Epidermal melanocyte (primary cell): ENCODE measurements around the gene PSMC5.
"Not testable (repeated sequence)": the region's sequence is repeated elsewhere in the genome, so short reads cannot be mapped to it uniquely, and the experiment has no call there.

ENCODE experiments used
- DNase-seq: peaks from one replicate; pipeline ENCODE4 v3.0.0; 2011; ENCODE audit warnings: low spot score; ENCODE audit not compliant: insufficient read length

PSMC5 gene

GRCh38 chr17:63827002-63827800, at the start of gene PSMC5, which contains the start of gene FTSJ3:
TSS of gene PSMC5 (plus strand) at chr17:63827431. CDS start at chr17:63827491, 60 bp downstream.
TSS of gene FTSJ3 (minus strand) at chr17:63827663. CDS start at chr17:63826902, 761 bp downstream.
- DNase-seq = peak; percentile 90

- no peak for DNase-seq
These were observed 46.7 kb upstream of the PSMC5 start for GRCh38 chr17:63780507-63780906.

- DNase-seq = no peak
These were observed 46.3 kb upstream of the PSMC5 start for GRCh38 chr17:63780928-63781327.

GRCh38 chr17:63783522-63783921, 43.7 kb upstream of the PSMC5 start:
- DNase-seq = no peak

DNA sequence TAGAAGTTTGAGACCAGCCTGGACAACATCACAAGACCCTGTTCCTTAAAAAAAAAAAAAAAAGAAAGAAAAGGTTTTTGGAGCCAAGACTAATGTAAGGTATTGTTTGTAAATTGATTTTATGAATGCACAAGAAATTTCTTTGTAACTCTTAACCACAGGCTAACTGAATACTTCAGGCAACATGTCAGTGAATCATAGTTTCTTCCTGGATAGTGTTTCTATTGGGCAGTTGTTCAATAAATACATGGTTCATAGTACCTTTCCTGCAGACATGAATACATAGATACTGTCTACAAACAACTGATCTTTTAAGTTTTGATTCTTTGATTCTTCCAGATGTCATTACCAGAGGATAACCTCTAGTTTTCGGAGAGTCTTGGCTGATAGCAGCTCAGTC, 41.7 kb upstream of the PSMC5 start:
- no peak for DNase-seq

- DNase-seq = no peak
These were observed 41.1 kb upstream of the PSMC5 start for GRCh38 chr17:63786117-63786516.

DNA sequence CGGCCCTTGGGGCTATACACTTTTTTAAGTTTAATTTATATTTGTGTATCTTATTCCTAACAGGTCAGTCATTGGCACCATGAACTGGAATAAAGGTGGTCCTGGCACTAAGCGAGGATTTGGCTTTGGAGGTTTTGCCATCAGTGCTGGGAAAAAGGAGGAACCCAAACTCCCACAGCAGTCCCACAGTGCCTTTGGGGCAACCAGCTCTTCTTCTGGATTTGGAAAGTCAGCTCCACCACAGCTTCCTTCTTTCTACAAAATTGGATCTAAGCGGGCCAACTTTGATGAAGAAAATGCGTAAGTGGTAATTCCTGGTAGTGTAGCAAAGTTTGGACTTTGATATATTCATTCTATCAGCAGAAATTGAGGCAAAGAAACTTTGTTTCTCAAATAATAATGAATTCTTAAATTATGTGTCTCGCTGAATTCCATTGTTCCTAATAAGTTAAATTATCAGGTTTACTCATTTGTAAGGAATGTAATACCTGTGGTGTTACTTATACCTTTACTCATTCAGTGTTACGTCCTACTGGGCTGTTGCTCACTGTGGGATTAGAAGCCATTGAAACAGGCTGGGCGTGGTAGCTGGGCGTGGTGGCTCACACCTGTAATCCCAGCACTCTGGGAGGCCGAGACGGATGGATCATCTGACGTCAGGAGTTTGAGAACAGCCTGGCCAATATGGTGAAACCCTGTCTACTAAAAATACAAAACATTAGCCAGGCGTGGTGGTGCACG, 40.1 kb upstream of the PSMC5 start:
- no peak for DNase-seq

- no peak for DNase-seq
These were observed 37.2 kb upstream of the PSMC5 start for GRCh38 chr17:63790057-63790456.

DNA sequence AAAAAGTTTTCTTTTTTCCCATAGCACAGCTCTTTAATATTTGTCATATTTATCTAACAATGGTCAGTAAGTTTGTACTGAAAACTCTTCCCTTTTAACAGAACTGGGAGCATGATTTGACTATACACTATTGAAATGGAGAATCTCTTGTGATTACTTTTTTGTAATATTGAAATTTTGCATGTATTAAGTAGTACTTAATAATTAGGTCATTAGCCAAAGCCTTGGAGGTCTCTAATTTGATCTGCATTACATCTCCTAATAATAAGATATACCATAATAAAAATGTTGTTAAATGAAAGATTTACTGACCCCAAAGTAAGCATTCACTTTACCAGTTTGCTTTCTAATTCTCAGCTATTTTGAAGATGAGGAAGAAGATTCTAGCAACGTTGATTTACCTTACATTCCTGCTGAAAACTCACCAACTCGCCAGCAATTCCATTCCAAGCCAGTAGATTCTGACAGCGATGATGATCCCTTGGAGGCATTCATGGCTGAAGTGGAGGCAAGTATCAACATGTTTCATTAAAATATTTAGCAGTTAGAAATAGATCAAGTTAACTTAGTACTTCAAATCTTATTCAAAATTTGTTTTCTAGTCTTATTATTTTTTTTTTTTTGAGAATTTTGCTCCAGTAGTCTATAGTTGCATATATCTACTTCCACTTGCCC, 35.0 kb upstream of the PSMC5 start:
- DNase-seq = no peak

DNA sequence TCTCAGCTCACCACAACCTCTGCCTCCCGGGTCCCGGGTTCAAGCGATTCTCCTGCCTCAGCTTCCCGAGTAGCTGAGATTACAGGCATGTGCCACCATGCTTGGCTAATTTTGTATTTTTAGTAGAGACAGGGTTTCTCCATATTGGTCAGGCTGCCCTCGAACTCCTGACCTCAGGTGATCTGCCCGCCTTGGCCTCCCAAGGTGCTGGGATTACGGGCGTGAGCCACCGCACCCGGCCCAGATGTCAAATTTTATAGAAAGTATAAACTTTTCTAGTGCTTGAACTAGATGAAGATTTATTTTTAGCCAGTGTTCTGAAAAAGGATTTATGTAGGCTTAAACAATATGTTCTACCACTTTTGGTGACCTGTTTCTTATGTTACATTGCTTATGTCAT, 30.9 kb upstream of the PSMC5 start:
- DNase-seq = not testable (repeated sequence)

DNA sequence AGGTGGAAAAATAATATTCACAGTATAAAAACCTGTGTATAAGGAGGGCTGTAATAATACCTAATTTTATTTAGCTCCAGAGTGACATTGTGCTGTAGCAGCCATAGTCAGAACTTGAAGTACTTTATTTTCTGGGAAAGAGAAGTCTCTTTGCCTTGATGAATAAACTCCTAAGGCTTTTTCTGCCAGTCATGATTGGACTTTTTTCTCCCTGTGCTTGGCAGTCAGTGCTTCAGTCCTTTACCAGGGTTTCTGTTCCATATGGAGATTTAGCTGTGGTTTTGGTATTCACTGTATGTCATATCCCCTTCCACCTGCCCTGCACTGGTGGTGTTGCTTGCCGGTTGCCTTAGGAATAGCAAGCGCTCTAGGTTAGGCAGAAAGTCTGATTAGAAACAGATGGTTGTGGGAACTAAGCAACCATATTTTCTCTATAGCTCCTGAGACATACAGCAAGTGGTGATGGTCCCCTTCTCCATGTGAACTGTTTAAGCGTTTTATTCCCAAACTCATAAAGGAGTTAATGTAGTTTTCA, 28.6 kb upstream of the PSMC5 start:
- no peak for DNase-seq

- no peak for DNase-seq
These were observed 26.4 kb upstream of the PSMC5 start for GRCh38 chr17:63800783-63801182.

DNA sequence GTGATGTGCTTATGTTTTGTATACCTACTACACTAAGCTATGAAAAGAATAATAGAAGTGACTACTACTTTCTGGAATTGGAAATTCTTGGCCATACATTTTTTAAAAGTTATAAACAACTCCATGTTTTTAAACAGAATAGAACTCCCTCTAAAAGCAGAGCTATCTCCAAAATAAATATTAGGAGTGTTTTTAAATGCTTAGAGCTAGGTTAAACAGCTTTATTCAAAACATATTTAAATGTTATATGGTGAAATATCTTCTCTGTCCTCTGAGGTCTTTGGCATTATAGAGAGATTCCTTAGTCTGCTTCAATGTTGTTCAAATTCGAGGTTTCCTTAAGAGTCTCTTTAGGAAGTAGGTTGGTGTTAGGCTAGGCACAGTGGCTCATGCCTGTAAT, 22.9 kb upstream of the PSMC5 start:
- DNase-seq = no peak

- no peak for DNase-seq
These were observed 21.6 kb upstream of the PSMC5 start for GRCh38 chr17:63805591-63805990.

DNA sequence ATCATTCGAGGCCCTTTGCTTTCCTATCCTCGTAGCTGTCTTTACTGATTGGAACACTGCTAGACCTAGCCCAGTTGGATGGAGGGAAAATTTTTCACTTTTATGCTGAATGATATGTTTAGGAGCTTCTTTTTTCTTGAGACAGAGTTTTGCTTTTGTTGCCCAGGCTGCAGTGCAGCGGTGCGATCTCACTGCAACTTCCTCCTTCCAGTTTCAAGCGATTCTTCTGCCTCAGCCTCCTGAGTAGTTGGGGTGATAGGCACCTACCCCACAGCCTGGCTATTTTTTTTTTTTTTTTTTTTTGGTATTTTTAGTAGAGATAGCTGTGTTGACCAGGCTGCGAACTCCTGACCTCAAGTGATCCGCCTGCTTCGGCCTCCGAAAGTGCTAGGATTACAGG, 17.3 kb upstream of the PSMC5 start:
- DNase-seq = no peak

DNA sequence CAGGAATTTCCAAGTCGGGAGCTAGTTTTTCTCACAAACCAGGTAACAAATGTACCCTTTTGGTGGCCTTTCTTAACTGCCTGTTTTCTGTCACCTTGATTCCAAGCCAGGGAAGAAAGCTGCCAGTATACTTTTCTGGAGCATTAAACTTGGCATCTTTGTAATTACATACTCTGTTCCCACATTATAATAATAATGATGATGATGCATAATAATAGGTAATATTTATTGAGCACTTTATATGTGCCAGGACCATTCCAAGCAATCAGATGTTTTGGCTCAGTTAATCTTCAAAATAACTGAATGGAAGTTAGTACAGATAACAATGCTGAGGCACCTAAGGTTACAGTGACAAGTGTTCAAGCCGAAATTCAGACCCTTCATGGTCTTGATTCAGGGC, 11.1 kb upstream of the PSMC5 start:
- DNase-seq = no peak

DNA sequence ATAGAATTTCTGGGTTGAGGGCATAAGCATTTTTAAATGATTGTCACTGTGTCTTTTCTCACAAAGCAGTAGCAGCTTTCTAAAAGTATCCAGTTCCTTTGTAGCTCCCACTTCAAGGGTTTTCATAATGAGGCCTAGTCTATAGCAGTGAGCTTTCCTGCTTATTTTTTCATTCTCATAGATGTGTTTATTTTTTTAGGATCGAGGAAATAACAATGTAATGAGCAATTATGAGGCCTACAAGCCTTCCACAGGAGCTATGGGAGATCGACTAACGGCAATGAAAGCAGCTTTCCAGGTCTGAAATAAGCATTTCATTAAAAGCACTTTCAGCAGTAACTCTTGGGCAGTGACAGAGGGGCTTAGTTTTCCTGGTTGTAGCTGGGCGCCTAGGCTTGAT, 10.6 kb upstream of the PSMC5 start:
- DNase-seq = no peak

DNA sequence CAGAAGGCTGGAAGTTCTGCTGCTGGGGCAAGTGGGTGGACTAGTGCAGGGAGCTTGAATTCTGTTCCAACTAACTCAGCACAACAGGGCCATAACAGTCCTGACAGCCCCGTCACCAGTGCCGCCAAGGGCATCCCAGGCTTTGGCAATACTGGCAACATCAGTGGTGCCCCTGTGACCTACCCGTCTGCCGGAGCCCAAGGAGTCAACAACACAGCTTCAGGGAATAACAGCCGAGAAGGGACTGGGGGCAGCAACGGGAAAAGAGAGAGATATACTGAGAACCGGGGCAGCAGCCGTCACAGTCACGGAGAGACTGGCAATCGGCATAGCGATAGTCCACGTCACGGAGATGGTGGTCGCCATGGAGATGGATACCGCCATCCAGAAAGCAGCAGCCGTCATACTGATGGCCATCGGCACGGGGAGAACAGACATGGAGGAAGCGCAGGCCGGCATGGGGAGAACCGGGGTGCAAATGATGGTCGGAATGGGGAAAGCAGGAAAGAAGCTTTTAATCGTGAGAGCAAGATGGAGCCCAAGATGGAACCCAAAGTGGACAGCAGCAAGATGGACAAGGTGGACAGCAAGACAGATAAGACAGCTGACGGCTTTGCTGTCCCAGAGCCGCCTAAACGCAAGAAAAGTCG, 9.4 kb upstream of the PSMC5 start:
- DNase-seq = no peak

DNA sequence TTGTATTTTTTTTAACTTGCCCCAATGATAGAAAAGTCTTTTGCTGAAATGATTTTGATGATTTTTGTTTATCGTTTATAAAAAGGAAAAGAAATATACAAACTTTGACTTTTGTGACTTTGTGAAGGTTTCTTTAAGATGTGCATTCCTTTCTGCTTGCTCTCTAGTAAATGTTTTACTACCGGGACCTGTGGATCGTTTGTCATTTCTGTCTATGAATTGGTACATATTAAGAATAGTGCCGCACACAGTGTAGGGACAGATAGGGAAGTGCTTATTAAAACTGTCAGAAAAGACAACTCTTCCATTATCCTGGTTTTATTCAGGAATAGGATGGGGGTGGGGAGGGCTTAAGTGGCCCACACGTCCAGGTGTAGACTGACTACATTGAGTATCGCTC, 8.1 kb upstream of the PSMC5 start:
- DNase-seq = no peak

DNA sequence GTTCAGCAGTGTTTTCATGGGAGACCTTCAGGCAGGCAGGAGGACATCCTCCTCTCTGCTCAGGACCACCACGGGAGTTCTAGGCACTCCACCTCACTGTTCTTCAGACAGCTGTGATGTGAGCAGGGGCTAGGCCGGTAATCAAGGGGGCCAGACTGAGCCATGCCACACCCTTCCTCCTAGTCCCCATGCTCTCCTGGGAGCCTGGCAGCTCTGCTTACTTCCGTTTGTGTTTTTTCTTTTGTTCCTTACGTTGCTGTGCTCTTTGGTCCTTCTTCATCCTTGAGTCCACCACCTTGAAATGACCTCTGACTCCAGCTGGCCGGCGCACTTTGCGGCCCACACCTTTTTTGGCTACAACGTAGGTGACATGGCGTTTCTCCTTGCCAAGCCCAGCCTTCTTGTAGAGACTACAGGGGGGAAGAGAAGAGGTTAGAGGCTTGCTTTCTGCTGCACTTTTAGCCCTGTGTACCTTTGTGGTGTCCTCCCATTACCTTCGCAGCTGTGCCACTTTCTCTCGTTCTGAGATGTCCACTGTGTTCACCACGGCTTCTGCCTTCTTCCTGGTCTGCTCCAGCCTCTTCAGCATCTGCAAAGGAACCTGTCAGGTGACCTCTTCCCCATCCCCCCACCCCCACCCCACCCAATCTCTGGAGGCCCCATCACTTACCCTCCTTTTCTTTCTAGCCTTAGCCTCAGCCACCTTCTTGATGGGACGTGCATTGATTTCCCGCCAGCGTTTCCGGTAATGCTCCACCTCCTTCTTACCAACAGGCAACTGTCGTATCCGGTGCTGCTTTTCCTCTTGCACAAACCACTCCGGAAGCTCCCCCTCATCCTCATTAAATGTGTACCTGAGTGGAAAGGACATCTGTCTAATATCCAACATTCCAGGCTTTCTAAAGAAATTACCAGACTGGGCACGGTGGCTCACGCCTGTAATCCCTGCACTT, 7.4 kb upstream of the PSMC5 start:
- DNase-seq = no peak
